BLaER1 (cell line): ENCODE measurements around the gene DLST.
"Not testable (repeated sequence)": the region's sequence is repeated elsewhere in the genome, so short reads cannot be mapped to it uniquely, and the experiment has no call there.

Experiments
- H3K27ac ChIP-seq: shearing (Covaris generic); formaldehyde crosslinking; 2 replicates; pipeline ENCODE4 v1.8.1; 2022
- H3K27me3 ChIP-seq: shearing (Covaris generic); formaldehyde crosslinking; 2 replicates; pipeline ENCODE4 v1.8.1; 2022
- H3K36me3 ChIP-seq: shearing (Covaris generic); formaldehyde crosslinking; 2 replicates; pipeline ENCODE4 v1.8.1; 2022
- H3K4me1 ChIP-seq: shearing (Covaris generic); formaldehyde crosslinking; 2 replicates; pipeline ENCODE4 v1.8.1; 2022
- H3K4me2 ChIP-seq: shearing (Covaris generic); formaldehyde crosslinking; 2 replicates; pipeline ENCODE4 v1.8.1; 2022
- H3K4me3 ChIP-seq: shearing (Covaris generic); formaldehyde crosslinking; 2 replicates; pipeline ENCODE4 v1.8.1; 2022
- H3K9ac ChIP-seq: shearing (Covaris generic); formaldehyde crosslinking; 2 replicates; pipeline ENCODE4 v1.8.1; 2022
- H3K9me3 ChIP-seq: shearing (Covaris generic); formaldehyde crosslinking; 2 replicates; pipeline ENCODE4 v1.8.1; 2022
- H4K20me1 ChIP-seq: shearing (Covaris generic); formaldehyde crosslinking; 2 replicates; pipeline ENCODE4 v1.8.1; 2022
- Cebpa-rat ChIP-seq: shearing (Covaris generic); IDR thresholded peaks from 2 replicates; pipeline ENCODE4 v1.8.1; 2022

Gene DLST

DNA sequence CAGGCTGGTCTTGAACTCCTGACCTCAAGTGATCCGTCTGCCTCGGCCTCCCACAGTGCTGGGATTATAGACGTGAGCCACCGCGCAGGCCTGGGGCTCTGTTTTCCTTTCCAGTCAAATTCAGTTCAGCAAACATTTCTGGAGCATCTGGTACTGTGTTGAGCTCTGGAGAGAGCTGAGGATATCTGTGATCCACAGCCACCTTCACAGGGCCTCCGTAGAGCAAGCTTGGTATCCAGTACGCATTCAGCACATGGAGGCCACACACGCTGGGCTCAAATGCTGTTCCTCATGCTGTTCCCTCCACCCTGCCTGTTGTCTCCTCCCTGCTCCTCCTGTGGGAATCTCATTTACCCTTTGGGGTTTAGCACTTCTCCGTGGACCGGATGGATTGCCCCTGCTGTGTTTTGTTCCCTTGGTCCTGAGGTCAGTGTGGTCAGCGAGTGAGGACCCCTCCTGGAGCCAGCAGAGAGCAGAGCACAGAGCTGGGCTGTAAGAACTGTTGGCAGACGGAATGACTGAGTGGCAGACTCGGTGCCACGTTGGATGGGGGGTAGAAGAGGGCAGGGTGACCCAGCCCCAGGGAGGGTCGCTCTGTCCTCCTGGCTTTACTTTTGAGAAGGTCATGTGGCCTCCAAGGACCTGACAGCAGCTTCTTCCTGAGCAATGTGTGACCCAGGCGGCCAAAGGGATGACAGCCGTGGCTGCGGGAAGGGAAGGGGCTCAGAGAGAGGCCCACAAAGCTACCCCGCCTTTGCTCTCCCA is 40.5 kb downstream of the DLST start:
- Histone ChIP-seq H3K27ac (peak overlapping the region; percentile 92), H3K4me2 (peak overlapping the region; percentile 94), H4K20me1 (no peaks in the 10 kb centered on the region), H3K9me3 (no peaks in the 10 kb centered on the region), H3K4me3 (peak overlapping the region; percentile 90), H3K4me1 (peaks cover 22% of the 10 kb centered on the region), H3K9ac (peak overlapping the region; percentile 89), H3K27me3 (no peaks in the 10 kb centered on the region), H3K36me3 (peaks cover 19% of the 10 kb centered on the region)
- no peak for TF ChIP-seq Cebpa-rat

GRCh38 chr14:74922752-74923401 is 41.2 kb downstream of the DLST start, which contains the start of gene RPS6KL1:
Gene RPS6KL1 (minus strand): TSS chr14:74923260. CDS start chr14:74921541, 1,719 bp downstream.
- H3K4me1 ChIP-seq = peaks cover 17% of the 10 kb centered on the region
- H3K9ac ChIP-seq = peak within 1 kb of the TSS; percentile 89
- peak within 1 kb of the TSS; percentile 94 for H3K4me2 ChIP-seq
- peaks cover 19% of the 10 kb centered on the region for H3K36me3 ChIP-seq
- peak within 1 kb of the TSS; percentile 92 for H3K27ac ChIP-seq
- H3K9me3 ChIP-seq = no peaks in the 10 kb centered on the region
- H4K20me1 ChIP-seq = no peaks in the 10 kb centered on the region
- H3K27me3 ChIP-seq = no peaks in the 10 kb centered on the region
- H3K4me3 ChIP-seq = peak within 1 kb of the TSS; percentile 90
- TF ChIP-seq Cebpa-rat = no peak

DNA sequence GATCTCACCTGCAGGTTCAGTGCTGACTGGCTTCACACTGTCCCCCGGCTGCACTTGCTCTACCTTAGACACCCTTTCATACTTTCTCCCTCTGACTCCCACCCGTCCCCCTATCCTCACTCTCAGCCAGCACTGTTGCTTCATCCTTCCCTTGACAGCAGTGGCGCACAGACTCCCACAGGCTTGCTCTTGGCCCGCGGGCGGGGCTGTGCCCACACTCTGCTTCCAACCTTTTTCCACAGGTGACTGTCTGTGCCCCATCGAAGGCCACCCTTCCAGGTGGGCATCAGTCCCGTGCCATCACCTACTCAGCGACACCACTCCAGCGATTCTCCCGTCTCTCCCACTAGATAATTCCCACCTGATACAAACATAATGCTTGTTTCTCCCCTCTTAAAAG is 42.3 kb downstream of the DLST start:
- no peak for TF ChIP-seq Cebpa-rat
- H3K27ac ChIP-seq = no peak overlapping the region
- peaks cover 23% of the 10 kb centered on the region for H3K4me1 ChIP-seq
- H3K4me2 ChIP-seq = no peak overlapping the region
- no peaks in the 10 kb centered on the region for H4K20me1 ChIP-seq
- H3K36me3 ChIP-seq = peaks cover 11% of the 10 kb centered on the region
- H3K9me3 ChIP-seq = no peaks in the 10 kb centered on the region
- H3K27me3 ChIP-seq = no peaks in the 10 kb centered on the region
- no peak overlapping the region for H3K4me3 ChIP-seq
- H3K9ac ChIP-seq = no peak overlapping the region

DNA sequence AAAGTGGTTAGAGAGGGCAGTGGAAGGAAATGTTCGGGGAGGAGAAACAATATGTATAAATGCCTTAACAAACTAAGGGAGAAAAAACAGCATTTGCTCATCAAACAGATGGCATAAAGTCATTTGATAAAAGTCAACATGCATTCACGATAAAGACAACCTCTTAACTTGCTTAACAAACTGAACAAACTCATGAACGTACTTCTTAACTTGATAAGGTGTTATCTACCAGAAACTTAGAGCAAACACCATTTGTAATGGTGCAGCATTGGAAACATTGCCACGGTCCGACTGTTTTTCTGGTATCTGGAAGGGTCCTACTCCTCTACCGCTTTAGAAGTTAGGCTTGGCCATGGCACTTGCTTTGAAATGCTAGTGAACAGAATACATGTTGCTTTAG is 45.5 kb downstream of the DLST start:
- H3K36me3 ChIP-seq = no peaks in the 10 kb centered on the region
- no peak for TF ChIP-seq Cebpa-rat
- no peaks in the 10 kb centered on the region for H3K9me3 ChIP-seq
- H4K20me1 ChIP-seq = no peaks in the 10 kb centered on the region
- peaks cover 51% of the 10 kb centered on the region for H3K4me1 ChIP-seq
- H3K27me3 ChIP-seq = no peaks in the 10 kb centered on the region
- no peak overlapping the region for H3K4me3 ChIP-seq
- H3K27ac ChIP-seq = no peak overlapping the region
- no peak overlapping the region for H3K9ac ChIP-seq
- no peak overlapping the region for H3K4me2 ChIP-seq

DNA sequence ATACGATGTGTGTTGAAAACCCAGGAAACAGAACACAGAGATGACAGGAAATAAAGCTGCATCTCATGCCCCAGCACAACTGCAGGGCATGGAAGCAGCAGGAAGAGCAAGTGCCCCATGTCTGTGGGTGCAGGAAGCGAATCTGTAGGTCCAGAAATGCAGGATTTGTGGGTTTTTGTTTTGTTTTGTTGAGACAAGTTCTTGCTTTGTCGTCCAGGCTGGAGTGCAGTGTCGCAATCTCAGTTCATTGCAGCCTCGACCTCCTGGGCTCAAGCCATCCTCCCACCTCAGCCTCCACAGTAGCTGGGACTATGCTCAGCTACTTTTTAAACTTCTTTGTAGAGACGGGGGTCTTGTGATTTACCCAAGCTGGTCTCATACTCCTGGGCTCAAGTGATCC is 47.5 kb downstream of the DLST start:
- no peaks in the 10 kb centered on the region for H3K36me3 ChIP-seq
- H3K9me3 ChIP-seq = no peaks in the 10 kb centered on the region
- peaks cover 58% of the 10 kb centered on the region for H3K4me1 ChIP-seq
- no peak overlapping the region for H3K4me3 ChIP-seq
- H3K27me3 ChIP-seq = no peaks in the 10 kb centered on the region
- no peaks in the 10 kb centered on the region for H4K20me1 ChIP-seq
- peak; percentile 73 for TF ChIP-seq Cebpa-rat
- H3K27ac ChIP-seq = peak overlapping the region; percentile 14; the same call in 1 of the 2 replicates
- no peak overlapping the region for H3K9ac ChIP-seq
- peak overlapping the region; percentile 86 for H3K4me2 ChIP-seq

- H3K4me3 ChIP-seq, H3K36me3 ChIP-seq, H3K9me3 ChIP-seq, H3K27me3 ChIP-seq, H4K20me1 ChIP-seq: not testable (repeated sequence)
- H3K4me1 ChIP-seq = peaks cover 83% of the 10 kb centered on the region
- H3K9ac ChIP-seq = peak overlapping the region; percentile 80; the same call in 1 of the 2 replicates
- H3K4me2 ChIP-seq = peak overlapping the region; percentile 86
- peak overlapping the region; percentile 95 for H3K27ac ChIP-seq
Observed at GRCh38 chr14:74931744-74932143, 50.0 kb downstream of the DLST start.

- no peaks in the 10 kb centered on the region for H3K36me3 ChIP-seq
- H3K27me3 ChIP-seq = no peaks in the 10 kb centered on the region
- H4K20me1 ChIP-seq = no peaks in the 10 kb centered on the region
- H3K4me2 ChIP-seq = peak overlapping the region; percentile 86
- no peaks in the 10 kb centered on the region for H3K9me3 ChIP-seq
- peak overlapping the region; percentile 52 for H3K4me3 ChIP-seq
- peak overlapping the region; percentile 80 for H3K9ac ChIP-seq
- H3K27ac ChIP-seq = peak overlapping the region; percentile 95
- no peak for TF ChIP-seq Cebpa-rat
- H3K4me1 ChIP-seq = peaks cover 90% of the 10 kb centered on the region
Observed at GRCh38 chr14:74932401-74932901, 50.7 kb downstream of the DLST start.

GRCh38 chr14:74932936-74933335 is 51.2 kb downstream of the DLST start:
- not testable (repeated sequence) for H3K27me3 ChIP-seq, H3K9me3 ChIP-seq, H4K20me1 ChIP-seq, H3K36me3 ChIP-seq
- Histone ChIP-seq H3K4me3 (peak overlapping the region; percentile 52), H3K4me1 (peaks cover 94% of the 10 kb centered on the region), H3K27ac (peak overlapping the region; percentile 95), H3K9ac (peak overlapping the region; percentile 80), H3K4me2 (peak overlapping the region; percentile 86)

DNA sequence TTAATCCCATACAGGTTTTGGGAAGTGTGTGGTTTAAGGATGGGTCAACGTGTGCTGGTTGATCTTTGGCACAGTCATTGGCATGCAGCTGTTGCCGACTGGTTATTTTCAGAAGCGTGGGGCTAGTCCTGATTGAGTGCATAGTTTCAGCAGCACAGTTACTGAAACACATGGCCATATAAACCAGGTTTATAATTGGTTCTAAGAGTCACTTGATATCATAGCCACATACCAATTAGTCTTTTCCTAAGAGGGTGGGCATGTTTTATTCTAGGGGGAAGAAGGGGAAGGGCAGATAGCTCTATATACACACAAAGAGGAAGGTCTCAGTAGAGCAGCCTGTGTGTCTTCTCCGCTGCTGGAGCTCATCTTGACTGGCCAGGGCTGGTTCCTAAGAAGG is 52.3 kb downstream of the DLST start:
- Histone ChIP-seq H3K4me2 (peak overlapping the region; percentile 86), H3K4me3 (peak overlapping the region; percentile 59), H3K27ac (peak overlapping the region; percentile 95), H3K9ac (peak overlapping the region; percentile 75), H3K27me3 (no peaks in the 10 kb centered on the region), H3K36me3 (no peaks in the 10 kb centered on the region), H3K4me1 (peaks cover 100% of the 10 kb centered on the region), H4K20me1 (no peaks in the 10 kb centered on the region), H3K9me3 (no peaks in the 10 kb centered on the region)
- TF ChIP-seq Cebpa-rat = no peak
